Measurements from ENCODE around the gene TGFBRAP1. TPM values are rescaled to one million over a fixed set of nuclear protein-coding genes. Genes with fewer than 3 reads are reported as not detected.

The TGFBRAP1 gene
- total RNA-seq, 1 donor from 2014 or later = 24.1 TPM

GRCh38 chr2:105220604-105221003 is 108.9 kb downstream of the TGFBRAP1 start:
- H3K4me3 ChIP-seq (ENCODE audit: low read depth, low read length) = no peak overlapping the region
- H3K27me3 ChIP-seq (ENCODE audit: control insufficient read depth, insufficient read depth, low read length) = no peaks in the 10 kb centered on the region
- H3K36me3 ChIP-seq (ENCODE audit: control insufficient read depth, insufficient read depth, low read length) = no peaks in the 10 kb centered on the region
- no peak for TF ChIP-seq CTCF (IDR thresholded peaks at IDR 0.05; ENCODE audit: insufficient read depth, low read length, poor library complexity, severe bottlenecking)
- no peak for DNase-seq (ENCODE audit: low read depth)

- no peak for DNase-seq (ENCODE audit: low read depth)
- no peaks in the 10 kb centered on the region for H3K27me3 ChIP-seq (ENCODE audit: control insufficient read depth, insufficient read depth, low read length)
- no peaks in the 10 kb centered on the region for H3K36me3 ChIP-seq (ENCODE audit: control insufficient read depth, insufficient read depth, low read length)
- no peak for TF ChIP-seq CTCF (IDR thresholded peaks at IDR 0.05; ENCODE audit: insufficient read depth, low read length, poor library complexity, severe bottlenecking)
- H3K4me3 ChIP-seq (ENCODE audit: low read depth, low read length) = no peak overlapping the region
Measured at GRCh38 chr2:105215586-105216192, 113.8 kb downstream of the TGFBRAP1 start.

Other genes with a start within 250 kb of the TGFBRAP1 start
- gene GPR45, start 88.0 kb downstream of the TGFBRAP1 start, total RNA-seq = not detected in 2 replicates
- 23.3 and 29.5 TPM in 2 replicates for gene C2orf49, start 7.8 kb upstream of the TGFBRAP1 start, total RNA-seq
- gene FHL2, start 69.3 kb upstream of the TGFBRAP1 start, total RNA-seq = 260 and 265 TPM in 2 replicates

Data from kidney epithelial cell (primary cell).